HCT116 (cell line): ENCODE data around the gene ADNP. TPM values are rescaled to one million over a fixed set of nuclear protein-coding genes. Genes with fewer than 3 reads are reported as not detected.

ENCODE experiments used
- ATAC-seq: fragments of 200-7000 bp; cut with Tn5 transposase; 2 replicates; pipeline ENCODE4 v1.9.1; 2020; ENCODE audit warnings: mild to moderate bottlenecking, moderate library complexity
- BruUV-seq: library from RNA; stranded (reverse); fragments of 400-500 nt; replicated peaks from 2 replicates; lab custom pipeline; 2021; lab: Mats Ljungman, UMichigan
- CTCF ChIA-PET: fragments of 300-600 bp; sonication (Branson Sonifier 250); formaldehyde crosslinking; loops from one replicate; lab custom pipeline; 2021; ENCODE audit warnings: antibody characterized with exemption; lab: Charles Lee
- POLR2A ChIA-PET: fragments of 300-600, 350-600 bp; sonication (Branson Sonifier 250); formaldehyde crosslinking; loops from one replicate; lab custom pipeline; 2021; ENCODE audit warnings: antibody characterized with exemption; lab: Charles Lee
- RAD21 ChIA-PET, 2 experiments: fragments of 300-600 bp; sonication (Branson Sonifier 250); formaldehyde crosslinking; loops; one replicate each; lab custom pipeline; 2023; ENCODE audit warnings: low total read pairs in 2 of 2; ENCODE audit not compliant: uncharacterized antibody in 2 of 2, unreplicated experiment in 2 of 2, low non-redundant PET in 1 of 2; lab: Charles Lee
- DNase-seq: peaks from one replicate; pipeline ENCODE4 v3.0.0-alpha.2; 2010; ENCODE audit warnings: low read depth, low spot score
- H2AFZ ChIP-seq: fragments of 200-600 bp; shearing (Covaris generic), sonication (generic); 2 replicates; pipeline ENCODE4 v1.6.1; 2017; ENCODE audit warnings: low read depth, mixed run types, mixed read lengths, antibody characterized with exemption, low read length; ENCODE audit not compliant: poor library complexity, severe bottlenecking
- H3K27ac ChIP-seq: 2 replicates; pipeline ENCODE4 v1.5.1; 2012; ENCODE audit warnings: low read depth, low read length
- H3K27me3 ChIP-seq: fragments of 200-600 bp; sonication (generic); 2 replicates; pipeline ENCODE4 v1.6.1; 2016; ENCODE audit warnings: mixed run types, low read length, mixed read lengths; ENCODE audit not compliant: insufficient read depth
- H3K36me3 ChIP-seq, 2 experiments: fragments of 200-500 bp in 1 of 2; fragments of 200-600 bp in 1 of 2; sonication (Bioruptor generic) in 1 of 2; sonication (generic) in 1 of 2; 2 replicates each; pipeline versions ENCODE4 v1.5.1 to v1.6.1; 2014 to 2016; ENCODE audit warnings: low read length in 2 of 2, inconsistent platforms in 1 of 2, mixed read lengths in 1 of 2, mixed run types in 1 of 2; ENCODE audit not compliant: insufficient read depth in 2 of 2, control insufficient read depth in 1 of 2
- H3K4me1 ChIP-seq, 2 experiments: fragments of 200-600 bp in 1 of 2; sonication (generic) in 1 of 2; 2 replicates each; pipeline versions ENCODE4 v1.5.1 to v1.6.1; 2012 to 2017; ENCODE audit warnings: low read length in 2 of 2, inconsistent platforms in 1 of 2, mild to moderate bottlenecking in 1 of 2, mixed read lengths in 1 of 2, mixed run types in 1 of 2, moderate library complexity in 1 of 2; ENCODE audit not compliant: insufficient read depth in 2 of 2, control insufficient read depth in 1 of 2
- H3K4me2 ChIP-seq: fragments of 200-600 bp; sonication (generic); 2 replicates; pipeline ENCODE4 v1.6.1; 2017; ENCODE audit warnings: mixed run types, low read length, mixed read lengths
- H3K4me3 ChIP-seq, 2 experiments: fragments of 200-600 bp in 1 of 2; sonication (generic) in 1 of 2; replicated peaks in 1 of 2; 2 replicates each; pipeline ENCODE4 v1.5.1; 2011 to 2016; ENCODE audit warnings: low read length in 2 of 2, control low read depth in 1 of 2, low read depth in 1 of 2, mild to moderate bottlenecking in 1 of 2, mixed read lengths in 1 of 2, mixed run types in 1 of 2
- H3K79me2 ChIP-seq: fragments of 200-600 bp; sonication (generic); 2 replicates; pipeline ENCODE4 v1.6.1; 2017; ENCODE audit warnings: mild to moderate bottlenecking, mixed run types, low read length, moderate library complexity, mixed read lengths; ENCODE audit not compliant: insufficient read depth
- H3K9ac ChIP-seq: fragments of 200-600 bp; sonication (generic); 2 replicates; pipeline ENCODE4 v1.6.1; 2016; ENCODE audit warnings: low read length, mixed read lengths
- H3K9me2 ChIP-seq: fragments of 200-600 bp; sonication (generic), shearing (Covaris generic); 2 replicates; pipeline ENCODE4 v1.6.1; 2017; ENCODE audit warnings: mixed run types, mild to moderate bottlenecking, moderate library complexity; ENCODE audit not compliant: insufficient read depth
- H3K9me3 ChIP-seq, 2 experiments: fragments of 200-500 bp in 1 of 2; fragments of 200-600 bp in 1 of 2; sonication (Bioruptor generic) in 1 of 2; sonication (generic) in 1 of 2; 2 replicates each; pipeline ENCODE4 v1.6.1; 2014 to 2017; ENCODE audit warnings: low read length in 2 of 2, mixed read lengths in 2 of 2, inconsistent platforms in 1 of 2, low read depth in 1 of 2, mild to moderate bottlenecking in 1 of 2, mixed run types in 1 of 2, moderate library complexity in 1 of 2; ENCODE audit not compliant: control insufficient read depth in 1 of 2, insufficient read depth in 1 of 2
- H4K20me1 ChIP-seq: fragments of 200-600 bp; sonication (generic), shearing (Covaris generic); 2 replicates; pipeline ENCODE4 v1.6.1; 2017; ENCODE audit warnings: mixed run types, mild to moderate bottlenecking, moderate library complexity; ENCODE audit not compliant: insufficient read depth
- ATF3 ChIP-seq: IDR thresholded peaks from 2 replicates; pipeline ENCODE4 v1.6.1; 2012
- CBX3 ChIP-seq: IDR thresholded peaks from 2 replicates; pipeline ENCODE4 v1.6.1; 2012; ENCODE audit warnings: low read depth
- CEBPB ChIP-seq: IDR thresholded peaks from 2 replicates; pipeline ENCODE4 v1.6.1; 2012; ENCODE audit warnings: low read depth
- EGR1 ChIP-seq: IDR thresholded peaks from 2 replicates; pipeline ENCODE4 v1.6.1; 2012; ENCODE audit warnings: low read depth
- ELF1 ChIP-seq: IDR thresholded peaks from 2 replicates; pipeline ENCODE4 v1.6.1; 2012; ENCODE audit warnings: low read depth, borderline replicate concordance
- EZH2 ChIP-seq: fragments of 200-600 bp; sonication (generic); IDR thresholded peaks from 2 replicates; pipeline ENCODE4 v1.6.1; 2017; ENCODE audit warnings: antibody characterized with exemption, mixed run types
- JUND ChIP-seq: IDR thresholded peaks from 2 replicates; pipeline ENCODE4 v1.6.1; 2012
- POLR2AphosphoS5 ChIP-seq: IDR thresholded peaks from 2 replicates; pipeline ENCODE4 v1.6.1; 2011; ENCODE audit warnings: mild to moderate bottlenecking, low read depth, low read length, moderate library complexity
- SP1 ChIP-seq: IDR thresholded peaks from 2 replicates; pipeline ENCODE4 v1.6.1; 2012; ENCODE audit warnings: low read depth
- SRF ChIP-seq: IDR thresholded peaks from 2 replicates; pipeline ENCODE4 v1.6.1; 2012; ENCODE audit warnings: low read depth
- TCF7L2 ChIP-seq: IDR thresholded peaks from 2 replicates; pipeline ENCODE4 v1.7.0; 2011; ENCODE audit warnings: borderline replicate concordance, inconsistent platforms; ENCODE audit not compliant: insufficient read depth, insufficient read length; ENCODE audit errors: extremely low read depth
- YY1 ChIP-seq: IDR thresholded peaks from 2 replicates; pipeline ENCODE4 v1.6.1; 2011; ENCODE audit warnings: low read length, low read depth, moderate library complexity, mild to moderate bottlenecking; ENCODE audit not compliant: insufficient replicate concordance; ENCODE audit errors: extremely low read depth
- ZNF274 ChIP-seq: fragments of 200-500 bp; sonication (Bioruptor generic); IDR thresholded peaks from 2 replicates; pipeline ENCODE4 v1.6.1; 2014; ENCODE audit warnings: mild to moderate bottlenecking, low read depth, low read length, inconsistent platforms
- intact Hi-C: fragments of 100-400 bp; cut with micrococcal nuclease; formaldehyde crosslinking; loops from 2 replicates; pipeline ENCODE4 v1.10.0; 2022
- total RNA-seq: library from RNA; stranded (reverse); gene quantifications from one replicate; pipeline ENCODE4 v1.2.1, GENCODE V29; 2021; ENCODE audit not compliant: unreplicated experiment
- TF ChIP-seq, protein P1 (sequence below): IDR thresholded peaks from 2 replicates; pipeline ENCODE4 v1.6.1; 2012; ENCODE audit warnings: low read depth
- TF ChIP-seq, protein P2 (sequence below): IDR thresholded peaks from 2 replicates; pipeline ENCODE4 v1.6.1; 2012

Gene ADNP
- total RNA-seq, 1 experiment from 2014 or later = 85.9 TPM

GRCh38 chr20:50957276-50957675 lies 26.0 kb upstream of the ADNP start (continued):
- TF ChIP-seq, protein P1, sequence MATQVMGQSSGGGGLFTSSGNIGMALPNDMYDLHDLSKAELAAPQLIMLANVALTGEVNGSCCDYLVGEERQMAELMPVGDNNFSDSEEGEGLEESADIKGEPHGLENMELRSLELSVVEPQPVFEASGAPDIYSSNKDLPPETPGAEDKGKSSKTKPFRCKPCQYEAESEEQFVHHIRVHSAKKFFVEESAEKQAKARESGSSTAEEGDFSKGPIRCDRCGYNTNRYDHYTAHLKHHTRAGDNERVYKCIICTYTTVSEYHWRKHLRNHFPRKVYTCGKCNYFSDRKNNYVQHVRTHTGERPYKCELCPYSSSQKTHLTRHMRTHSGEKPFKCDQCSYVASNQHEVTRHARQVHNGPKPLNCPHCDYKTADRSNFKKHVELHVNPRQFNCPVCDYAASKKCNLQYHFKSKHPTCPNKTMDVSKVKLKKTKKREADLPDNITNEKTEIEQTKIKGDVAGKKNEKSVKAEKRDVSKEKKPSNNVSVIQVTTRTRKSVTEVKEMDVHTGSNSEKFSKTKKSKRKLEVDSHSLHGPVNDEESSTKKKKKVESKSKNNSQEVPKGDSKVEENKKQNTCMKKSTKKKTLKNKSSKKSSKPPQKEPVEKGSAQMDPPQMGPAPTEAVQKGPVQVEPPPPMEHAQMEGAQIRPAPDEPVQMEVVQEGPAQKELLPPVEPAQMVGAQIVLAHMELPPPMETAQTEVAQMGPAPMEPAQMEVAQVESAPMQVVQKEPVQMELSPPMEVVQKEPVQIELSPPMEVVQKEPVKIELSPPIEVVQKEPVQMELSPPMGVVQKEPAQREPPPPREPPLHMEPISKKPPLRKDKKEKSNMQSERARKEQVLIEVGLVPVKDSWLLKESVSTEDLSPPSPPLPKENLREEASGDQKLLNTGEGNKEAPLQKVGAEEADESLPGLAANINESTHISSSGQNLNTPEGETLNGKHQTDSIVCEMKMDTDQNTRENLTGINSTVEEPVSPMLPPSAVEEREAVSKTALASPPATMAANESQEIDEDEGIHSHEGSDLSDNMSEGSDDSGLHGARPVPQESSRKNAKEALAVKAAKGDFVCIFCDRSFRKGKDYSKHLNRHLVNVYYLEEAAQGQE = no peak
- TF ChIP-seq ZNF274 (no peak), TCF7L2 (no peak), ATF3 (no peak)
- TF ChIP-seq, all 23 proteins: peak for 0

DNA sequence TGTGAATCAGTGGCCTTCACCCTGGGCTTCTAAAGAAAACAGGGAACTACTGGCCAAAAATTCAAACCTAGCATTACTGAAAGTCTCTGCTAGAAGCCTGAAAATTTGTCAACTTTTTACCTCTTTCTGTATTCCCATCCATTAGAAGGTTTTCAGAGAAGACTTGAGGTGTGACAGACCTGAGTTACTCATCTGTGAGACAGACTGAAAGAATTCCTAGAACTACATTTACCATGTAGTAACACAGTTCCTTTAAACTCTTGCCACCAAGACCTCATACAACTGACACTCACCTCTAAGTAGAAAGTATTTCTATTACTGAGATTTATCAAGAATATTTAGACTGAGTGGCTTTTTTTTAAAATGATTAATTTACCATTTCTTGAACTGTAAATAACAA lies 22.6 kb upstream of the ADNP start:
- Histone ChIP-seq H3K9ac (no peak overlapping the region), H3K4me1 (peaks cover 9 to 22% of the 10 kb centered on the region in 2 experiments), H3K9me3 (no peaks in the 10 kb centered on the region), H3K27ac (no peak overlapping the region), H3K4me2 (no peak overlapping the region), H4K20me1 (peaks cover 30% of the 10 kb centered on the region; the same call in 1 of the 2 replicates), H3K4me3 (no peak overlapping the region), H2AFZ (no peak overlapping the region), H3K27me3 (no peaks in the 10 kb centered on the region), H3K36me3 (peaks cover 27 to 49% of the 10 kb centered on the region in 2 experiments; a peak in 3 of 4 replicates), H3K9me2 (no peaks in the 10 kb centered on the region), H3K79me2 (peaks cover 98% of the 10 kb centered on the region)
- no peak for TF ChIP-seq EGR1
- no peak for TF ChIP-seq ATF3
- TF ChIP-seq TCF7L2 = no peak
- no peak for TF ChIP-seq ELF1
- TF ChIP-seq, protein P2, sequence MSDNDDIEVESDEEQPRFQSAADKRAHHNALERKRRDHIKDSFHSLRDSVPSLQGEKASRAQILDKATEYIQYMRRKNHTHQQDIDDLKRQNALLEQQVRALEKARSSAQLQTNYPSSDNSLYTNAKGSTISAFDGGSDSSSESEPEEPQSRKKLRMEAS = no peak
- TF ChIP-seq YY1 = no peak
- TF ChIP-seq CEBPB = no peak
- TF ChIP-seq CBX3 = no peak
- no peak for TF ChIP-seq SP1
- no peak for TF ChIP-seq EZH2
- TF ChIP-seq JUND = no peak
- TF ChIP-seq, protein P1 = no peak
- TF ChIP-seq SRF = no peak
- TF ChIP-seq ZNF274 = no peak
- TF ChIP-seq POLR2AphosphoS5 = no peak
- DNase-seq = no peak
- no TSS peak for BruUV-seq
- intact Hi-C loops = no loop called here
- ATAC-seq = no peak
- RAD21 ChIA-PET = no interaction called here
- CTCF ChIA-PET = no interaction called here
- POLR2A ChIA-PET = no interaction called here
